Kasumi-1 (cell line): ENCODE results near the gene ISG20.

ENCODE experiments used
- DNase-seq, 2 experiments: peaks; one replicate each; lab custom pipeline; 2025; lab: John Stamatoyannopoulos, UW

ISG20 gene

DNA sequence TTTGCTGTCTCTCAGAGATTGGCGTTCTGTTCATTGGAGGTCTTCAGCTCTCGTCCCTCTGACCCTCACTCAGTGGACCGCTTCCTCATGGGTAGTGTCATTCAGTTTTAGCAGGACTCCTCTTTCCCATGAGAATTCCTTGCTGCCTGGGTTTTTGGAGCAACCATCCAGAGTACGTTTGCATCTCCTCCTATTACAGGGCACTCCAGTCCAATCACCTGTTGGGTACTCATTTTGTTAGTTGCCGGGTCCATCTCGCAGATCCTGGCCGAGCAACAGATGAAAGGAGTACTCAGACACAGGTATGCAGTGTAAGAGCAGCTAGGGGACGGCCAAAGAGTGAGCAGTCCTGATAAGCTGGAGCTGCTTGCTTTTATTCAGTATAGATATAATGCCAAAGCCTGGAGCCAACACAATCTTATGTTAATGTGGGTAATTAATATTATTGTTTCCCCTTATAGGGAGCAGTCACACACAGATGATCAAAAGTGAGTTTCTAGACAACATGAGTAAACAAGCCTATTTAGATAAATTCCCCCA is 49.6 kb downstream of the ISG20 start:
- DNase-seq = no peak

DNA sequence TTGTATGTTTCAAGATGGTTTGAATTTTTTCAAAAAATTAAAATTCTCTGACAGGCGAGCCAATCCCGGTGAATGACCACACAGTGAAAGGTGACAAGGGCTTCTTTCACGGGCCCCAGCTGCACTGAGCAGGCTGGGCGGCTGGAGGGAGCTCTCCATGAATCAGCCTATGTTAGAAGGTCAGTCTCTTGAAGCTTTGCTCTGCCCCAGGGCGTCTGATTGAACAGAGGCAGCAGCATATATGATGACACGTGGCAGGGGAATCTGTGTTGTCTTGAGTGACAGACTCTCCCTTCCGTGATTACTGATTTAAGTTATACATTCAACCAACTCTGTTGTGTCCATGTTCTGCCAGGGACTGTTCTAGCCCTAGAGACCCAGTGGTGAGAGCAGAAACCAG is 51.5 kb downstream of the ISG20 start:
- DNase-seq = no peak

DNA sequence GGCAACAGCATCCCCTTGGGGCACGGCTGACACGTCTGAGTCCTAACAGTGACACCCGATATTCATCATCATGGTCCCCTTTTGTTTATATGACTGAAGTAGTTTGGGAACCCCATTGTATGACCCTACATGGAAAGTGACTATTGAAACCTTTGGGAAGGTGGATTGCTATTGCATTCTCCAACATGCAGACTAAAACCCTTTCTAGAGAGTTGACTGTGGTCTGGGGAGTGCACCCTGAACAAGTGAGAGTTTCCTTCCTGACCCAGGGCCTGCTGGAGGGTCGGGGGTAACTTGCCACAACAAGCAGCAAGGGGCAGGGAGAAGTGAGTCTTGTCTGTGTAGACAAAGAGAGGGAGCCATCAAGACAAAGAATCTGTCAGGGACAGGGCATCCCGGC is 54.4 kb downstream of the ISG20 start:
- no peak for DNase-seq

DNA sequence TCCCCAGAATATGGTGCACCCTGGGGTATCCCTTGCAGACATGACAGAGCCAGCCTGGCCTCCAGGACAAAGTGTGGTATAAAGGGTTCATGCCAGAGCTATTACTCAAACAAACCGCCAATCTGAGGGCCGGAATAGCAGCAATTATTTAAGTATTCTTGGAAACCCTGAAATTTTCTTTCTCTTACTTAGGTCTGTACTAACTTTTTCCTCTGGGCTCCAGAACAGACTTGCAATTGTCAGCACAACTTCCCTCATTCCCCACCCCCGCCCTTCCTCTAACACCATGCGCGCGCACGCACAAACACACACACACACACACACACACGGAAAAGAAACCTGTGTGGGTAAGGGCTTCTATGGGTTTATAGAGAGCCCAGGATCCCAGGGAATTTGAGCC is 56.3 kb downstream of the ISG20 start:
- DNase-seq = no peak

DNA sequence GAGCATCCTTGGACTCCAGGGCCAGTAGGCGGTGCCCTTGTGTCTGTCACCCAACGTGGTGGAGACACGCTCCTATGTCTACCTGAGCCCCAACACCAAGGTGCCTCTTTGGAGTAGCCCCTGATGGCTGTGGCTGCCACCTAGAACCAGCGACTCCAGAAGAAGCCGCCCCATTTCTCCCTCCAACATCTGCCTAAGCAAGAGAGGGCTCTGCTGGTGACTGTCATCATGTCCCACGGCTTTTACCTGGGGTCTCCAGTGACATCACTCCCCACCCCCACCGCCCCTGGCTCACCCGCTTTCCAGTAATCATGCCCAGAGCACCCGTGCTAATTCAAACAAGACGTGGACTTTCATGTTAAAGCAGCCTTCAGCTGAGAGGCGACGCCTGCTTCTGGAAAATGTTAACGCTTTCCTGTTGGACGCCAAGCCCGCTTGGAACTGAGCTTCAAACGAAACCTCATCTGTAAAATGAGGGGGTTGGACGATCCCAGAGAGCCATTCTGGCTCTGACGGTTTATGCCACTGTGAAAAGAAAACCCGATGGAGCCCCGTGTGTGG is 57.0 kb downstream of the ISG20 start:
- DNase-seq = no peak

DNA sequence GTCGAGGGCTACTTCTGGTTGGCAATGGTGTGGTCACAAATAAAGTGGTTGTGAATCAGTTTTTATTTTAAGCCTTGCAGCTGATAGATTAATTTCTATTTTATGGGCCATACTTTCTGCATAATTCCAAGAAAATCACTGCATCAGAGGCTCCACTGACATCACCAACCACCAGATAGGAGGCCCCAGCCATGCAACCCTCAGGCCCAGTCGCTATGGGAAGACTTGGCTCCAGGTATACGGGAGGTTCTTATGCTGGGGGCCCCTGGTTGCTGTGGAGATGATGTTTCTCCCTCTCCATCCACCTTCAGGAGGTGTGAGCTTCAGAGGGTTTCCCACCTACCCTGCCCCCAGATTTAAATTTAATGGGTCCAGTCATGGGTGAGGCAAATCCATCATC is 57.4 kb downstream of the ISG20 start:
- DNase-seq = no peak

DNA sequence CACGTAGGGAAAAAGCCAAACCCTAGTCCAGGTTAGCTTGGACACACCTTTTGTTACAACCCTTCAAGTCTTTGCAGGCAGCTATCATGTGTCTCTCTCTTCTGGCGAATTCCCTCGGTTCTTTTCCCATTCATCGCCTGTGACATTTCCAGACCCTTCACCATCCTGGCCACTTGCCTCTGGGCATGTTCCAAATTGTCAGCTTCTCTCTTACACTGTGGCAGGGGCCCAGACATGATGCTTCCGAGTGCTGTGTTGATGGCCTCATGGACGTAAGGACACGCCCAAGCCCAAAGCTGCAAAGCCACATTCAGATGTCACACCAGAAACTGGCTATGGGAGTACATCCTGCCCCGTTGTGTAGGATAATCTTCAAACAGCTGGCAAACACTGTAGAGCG is 58.5 kb downstream of the ISG20 start:
- DNase-seq = no peak

DNA sequence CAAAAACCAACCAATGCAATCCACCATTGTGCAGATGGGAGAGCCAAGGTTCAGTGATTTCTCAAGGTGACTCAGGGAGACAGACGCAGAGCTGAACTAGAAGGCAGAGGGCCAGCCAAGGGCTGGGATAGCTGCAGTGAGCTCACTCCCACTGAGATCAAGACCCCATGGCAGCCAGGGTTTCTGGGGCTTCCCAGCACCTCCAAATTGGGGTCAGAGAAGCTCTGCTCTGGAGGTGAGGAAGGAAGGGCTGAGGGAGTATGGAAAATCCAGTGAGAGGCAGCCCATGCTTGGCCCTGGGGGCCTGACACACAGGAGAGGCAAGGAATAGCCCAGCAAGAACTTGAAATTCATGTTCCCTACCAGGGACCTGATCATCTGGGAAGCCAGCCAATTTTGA is 61.0 kb downstream of the ISG20 start:
- no peak for DNase-seq

DNA sequence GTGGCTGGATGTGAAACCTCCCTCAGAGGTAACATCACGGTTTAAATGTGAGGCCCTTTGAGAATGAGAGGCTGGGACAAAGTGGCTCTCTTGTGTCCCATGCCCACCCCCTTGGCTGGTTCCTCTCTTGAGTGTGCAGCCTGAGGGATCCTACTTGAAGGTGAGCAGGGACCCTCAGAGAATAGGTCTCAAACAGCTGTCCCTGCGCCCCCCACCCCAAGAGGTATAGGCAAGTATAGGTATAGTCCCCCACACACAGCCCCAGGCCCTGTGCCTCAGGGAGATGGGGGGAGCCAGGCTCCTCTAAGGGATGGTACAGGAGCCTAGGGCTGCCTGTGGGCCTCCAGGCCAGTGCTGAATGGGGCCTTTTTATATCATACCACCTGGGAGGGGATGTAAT is 61.9 kb downstream of the ISG20 start:
- no peak for DNase-seq

DNA sequence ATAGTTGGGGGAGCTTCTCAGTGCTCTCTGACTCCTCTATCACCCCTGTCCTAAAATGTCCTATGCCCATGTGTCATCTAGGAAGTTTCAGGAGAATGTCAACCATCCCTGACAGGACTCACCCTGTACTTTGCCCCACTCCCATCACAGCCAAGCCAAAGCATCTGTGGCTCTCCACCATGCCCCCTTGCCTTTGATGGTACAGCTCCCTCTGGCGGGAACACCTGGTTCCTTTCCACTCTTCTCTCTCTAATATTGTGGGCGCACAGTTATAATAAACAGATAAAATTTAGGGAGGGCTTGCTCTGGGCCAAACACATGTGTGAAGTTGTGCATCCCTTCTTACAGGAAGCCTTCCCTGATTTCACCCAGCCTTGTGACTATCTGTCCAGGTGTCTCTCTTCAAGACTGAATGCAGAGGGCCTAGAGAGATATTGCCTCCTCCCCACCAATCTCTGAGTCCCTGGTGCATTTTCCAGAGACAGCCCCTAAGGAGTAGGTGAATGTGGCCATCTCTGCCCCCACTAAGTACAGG is 62.8 kb downstream of the ISG20 start:
- DNase-seq = no peak

DNA sequence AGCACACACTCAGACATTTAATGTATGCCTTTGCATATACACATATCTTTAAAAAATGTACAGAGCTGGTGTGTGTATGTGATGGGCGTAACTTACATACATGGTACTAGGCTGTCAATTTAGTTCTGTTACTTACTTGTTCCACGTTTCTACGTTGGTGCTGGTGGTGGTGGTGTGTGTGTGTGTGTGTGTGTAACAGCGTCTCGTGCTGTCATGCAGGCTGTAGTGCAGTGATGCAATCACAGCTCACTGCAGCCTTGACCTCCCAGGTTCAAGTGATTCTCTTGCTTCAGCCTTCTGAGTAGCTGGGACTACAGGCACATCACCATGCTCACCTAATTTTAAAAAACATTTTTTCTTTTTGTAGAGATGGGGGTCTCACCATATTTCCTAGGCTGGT is 64.2 kb downstream of the ISG20 start:
- DNase-seq = no peak

DNA sequence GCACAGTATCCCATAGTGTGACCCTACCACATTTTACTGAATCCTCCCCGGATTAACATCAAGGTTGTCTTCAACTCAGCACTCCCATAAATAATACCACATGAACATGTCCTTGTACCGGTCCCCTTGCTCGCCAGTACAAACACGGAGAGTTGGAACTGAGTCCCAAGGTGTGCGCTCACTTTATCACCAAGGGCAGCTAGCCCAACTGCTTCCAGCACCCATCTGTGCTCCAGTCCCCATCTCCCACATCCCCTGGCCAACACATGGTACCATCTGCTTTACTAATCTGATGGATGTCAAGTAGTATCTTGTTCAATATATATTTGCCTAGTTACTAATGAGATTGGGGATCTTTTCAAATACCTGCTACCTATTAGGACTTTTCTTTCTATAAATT is 64.7 kb downstream of the ISG20 start:
- DNase-seq = no peak

DNA sequence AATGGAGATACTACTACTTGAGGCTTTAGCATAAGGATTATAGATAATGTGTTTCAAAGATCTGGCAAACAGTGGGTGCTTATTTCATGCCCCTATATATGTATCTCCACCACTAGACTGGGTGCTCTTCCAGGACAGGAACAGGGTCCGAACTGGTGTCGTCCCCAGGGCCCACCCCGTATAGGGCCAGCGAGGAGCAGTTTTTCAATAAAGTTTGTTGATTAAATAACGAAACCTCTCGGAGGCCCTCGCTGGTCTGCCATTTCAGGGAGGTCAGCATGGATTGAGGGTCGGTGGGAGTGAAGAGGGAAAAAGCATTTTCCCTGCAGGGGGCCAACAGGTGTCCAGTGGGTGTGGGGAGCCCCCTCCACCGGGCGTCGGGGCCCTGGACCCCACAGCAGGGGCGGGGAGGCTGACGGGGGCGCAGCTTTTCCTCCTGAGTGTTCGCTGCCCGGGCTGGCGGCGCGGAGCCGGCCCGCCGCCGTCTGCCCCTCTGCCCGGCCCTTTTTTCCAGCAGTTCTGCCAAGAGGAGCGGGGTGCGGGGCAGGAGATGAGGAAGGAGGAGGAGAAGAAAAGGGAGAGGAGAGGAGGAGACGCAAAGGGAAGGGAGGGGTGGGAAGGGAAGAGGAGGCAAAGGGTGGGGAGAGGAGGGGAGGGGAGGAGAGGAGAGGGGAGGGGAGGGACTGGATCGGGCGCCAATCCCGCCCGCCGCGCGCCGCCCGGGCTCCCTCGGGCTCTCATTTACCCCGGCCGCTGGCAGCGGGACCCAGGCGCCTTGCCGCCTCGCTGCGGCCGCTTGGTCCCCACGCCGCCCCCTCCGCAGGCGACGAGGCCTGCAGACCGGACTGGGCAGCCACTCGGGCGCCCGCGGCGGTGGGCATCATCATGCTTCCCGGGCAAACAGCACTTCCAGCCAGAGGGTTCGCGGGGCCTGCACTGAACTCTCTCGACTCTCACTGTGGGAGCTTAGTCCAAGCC is 66.3 kb downstream of the ISG20 start:
- no peak for DNase-seq

DNA sequence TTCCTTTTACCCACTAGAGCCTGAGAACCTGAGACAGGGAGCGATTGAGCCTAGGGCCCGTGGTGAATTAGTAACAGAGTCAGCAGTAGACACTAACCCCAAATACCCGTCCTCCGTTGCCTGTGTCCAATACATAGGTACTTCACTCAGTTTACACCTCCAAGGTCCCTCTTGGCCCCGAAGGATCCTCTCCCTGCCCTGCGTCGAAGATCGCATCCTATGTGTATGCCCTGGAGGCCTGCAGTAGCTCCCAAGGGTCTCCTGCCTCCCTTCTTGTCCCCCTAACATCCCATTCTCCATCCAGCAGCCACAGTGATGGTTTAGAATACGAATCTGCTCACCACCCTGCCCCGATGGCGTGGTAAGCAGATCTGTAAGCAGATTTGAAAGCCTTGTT is 67.0 kb downstream of the ISG20 start:
- DNase-seq = no peak
